Neutrophil (primary cell): ENCODE results near the gene SLC6A11.

Experiments used
- H3K27ac ChIP-seq: fragments of 200-600 bp; sonication (generic); 2 replicates; pipeline ENCODE4 v1.5.1; 2016; ENCODE audit warnings: mild to moderate bottlenecking, moderate library complexity
- H3K27me3 ChIP-seq: fragments of 200-600 bp; sonication (generic); 2 replicates; pipeline ENCODE4 v1.6.0; 2016; ENCODE audit warnings: mild to moderate bottlenecking
- H3K36me3 ChIP-seq: fragments of 200-600 bp; sonication (generic); 2 replicates; pipeline ENCODE4 v1.5.1; 2017
- H3K4me1 ChIP-seq, 2 experiments: fragments of 200-600 bp in 1 of 2; sonication (generic) in 1 of 2; 1 replicate in 1 of 2; 2 replicates in 1 of 2; pipeline versions ENCODE4 v1.5.1 to v1.6.1; 2013 to 2016; ENCODE audit warnings: low read depth in 1 of 2, low read length in 1 of 2, mild to moderate bottlenecking in 1 of 2, moderate library complexity in 1 of 2; ENCODE audit not compliant: control insufficient read depth in 1 of 2, insufficient read depth in 1 of 2
- H3K4me3 ChIP-seq, 2 experiments: fragments of 200-600 bp in 1 of 2; sonication (generic) in 1 of 2; 1 replicate in 1 of 2; 2 replicates in 1 of 2; pipeline ENCODE4 v1.5.1; 2013 to 2016; ENCODE audit warnings: low read depth in 1 of 2, low read length in 1 of 2, mild to moderate bottlenecking in 1 of 2, moderate library complexity in 1 of 2
- H3K9me3 ChIP-seq: fragments of 200-600 bp; sonication (generic); 2 replicates; pipeline ENCODE4 v1.5.1; 2016
- CTCF ChIP-seq: fragments of 200-600 bp; sonication (generic); IDR thresholded peaks from 2 replicates; pipeline ENCODE4 v1.5.1; 2016; ENCODE audit warnings: antibody characterized with exemption

The SLC6A11 gene

GRCh38 chr3:10792208-10792607 lies 23.8 kb upstream of the SLC6A11 start:
- H3K27me3 ChIP-seq = peaks cover 42% of the 10 kb centered on the region
- H3K9me3 ChIP-seq = no peaks in the 10 kb centered on the region
- no peaks in the 10 kb centered on the region for H3K36me3 ChIP-seq
- H3K4me3 ChIP-seq = no peak overlapping the region
- no peak for TF ChIP-seq CTCF
- H3K4me1 ChIP-seq = no peaks in the 10 kb centered on the region
- no peak overlapping the region for H3K27ac ChIP-seq

- H3K36me3 ChIP-seq = no peaks in the 10 kb centered on the region
- no peaks in the 10 kb centered on the region for H3K9me3 ChIP-seq
- peaks cover 54% of the 10 kb centered on the region for H3K27me3 ChIP-seq
- no peak overlapping the region for H3K4me3 ChIP-seq
- H3K4me1 ChIP-seq = no peaks in the 10 kb centered on the region
- no peak overlapping the region for H3K27ac ChIP-seq
- no peak for TF ChIP-seq CTCF
Observed at GRCh38 chr3:10798600-10799367, 17.2 kb upstream of the SLC6A11 start.

GRCh38 chr3:10804183-10804648 lies 11.8 kb upstream of the SLC6A11 start:
- Histone ChIP-seq H3K4me1 (no peaks in the 10 kb centered on the region), H3K36me3 (no peaks in the 10 kb centered on the region), H3K4me3 (no peak overlapping the region), H3K27ac (no peak overlapping the region), H3K27me3 (peaks cover 45% of the 10 kb centered on the region), H3K9me3 (no peaks in the 10 kb centered on the region)
- TF ChIP-seq CTCF = no peak

- H3K4me1 ChIP-seq = no peaks in the 10 kb centered on the region
- peaks cover 38% of the 10 kb centered on the region for H3K27me3 ChIP-seq
- no peaks in the 10 kb centered on the region for H3K9me3 ChIP-seq
- H3K27ac ChIP-seq = no peak overlapping the region
- no peaks in the 10 kb centered on the region for H3K36me3 ChIP-seq
- TF ChIP-seq CTCF = no peak
- no peak overlapping the region for H3K4me3 ChIP-seq
Observed at GRCh38 chr3:10806006-10806405, 10.0 kb upstream of the SLC6A11 start.

GRCh38 chr3:10808130-10808735 lies 7.8 kb upstream of the SLC6A11 start:
- TF ChIP-seq CTCF = no peak
- no peaks in the 10 kb centered on the region for H3K9me3 ChIP-seq
- no peaks in the 10 kb centered on the region for H3K4me1 ChIP-seq

More at GRCh38 chr3:10808130-10808735, 7.8 kb upstream of the SLC6A11 start:
- H3K27me3 ChIP-seq = peaks cover 42% of the 10 kb centered on the region
- no peak overlapping the region for H3K27ac ChIP-seq
- H3K4me3 ChIP-seq = no peak overlapping the region
- no peaks in the 10 kb centered on the region for H3K36me3 ChIP-seq
